HEK293T (cell line): ENCODE results near the gene CXCL1.

Source experiments
- CTCF ChIA-PET: fragments of 350-600 bp; formaldehyde crosslinking; extraction: SDS; loops from one replicate; lab custom pipeline; 2021; ENCODE audit warnings: antibody characterized with exemption, inconsistent platforms; lab: Yijun Ruan, JAX
- POLR2A ChIA-PET: fragments of 350-600 bp; formaldehyde crosslinking; extraction: SDS; loops from one replicate; lab custom pipeline; 2020; ENCODE audit warnings: antibody characterized with exemption, inconsistent platforms; lab: Yijun Ruan, JAX
- DNase-seq: peaks from one replicate; pipeline ENCODE4 v3.0.0; 2012; ENCODE audit warnings: mixed read lengths; ENCODE audit errors: extremely low spot score
- ARNT ChIP-seq: fragments of 450-650 bp; IDR thresholded peaks from 2 replicates; pipeline ENCODE4 v1.6.1; 2017; ENCODE audit warnings: mild to moderate bottlenecking
- BHLHE40 ChIP-seq: fragments of 450-650 bp; IDR thresholded peaks from 2 replicates; pipeline ENCODE4 v1.6.1; 2016; ENCODE audit warnings: mild to moderate bottlenecking, moderate library complexity, borderline replicate concordance
- CTBP1 ChIP-seq: fragments of 450-650 bp; IDR thresholded peaks from 2 replicates; pipeline ENCODE4 v1.6.1; 2016; ENCODE audit warnings: borderline replicate concordance
- ELF4 ChIP-seq: fragments of 450-650 bp; IDR thresholded peaks from 2 replicates; pipeline ENCODE4 v1.6.1; 2017; ENCODE audit warnings: antibody characterized with exemption
- FOXA1 ChIP-seq: fragments of 450-650 bp; IDR thresholded peaks from 2 replicates; pipeline ENCODE4 v1.6.1; 2016; ENCODE audit warnings: mild to moderate bottlenecking
- FOXK2 ChIP-seq: fragments of 450-650 bp; IDR thresholded peaks from 2 replicates; pipeline ENCODE4 v1.6.1; 2016; ENCODE audit warnings: mild to moderate bottlenecking
- FOXM1 ChIP-seq: fragments of 450-650 bp; IDR thresholded peaks from 2 replicates; pipeline ENCODE4 v1.6.1; 2017; ENCODE audit warnings: mild to moderate bottlenecking, borderline replicate concordance
- HDGF ChIP-seq: fragments of 450-650 bp; IDR thresholded peaks from 2 replicates; pipeline ENCODE4 v1.6.1; 2017; ENCODE audit warnings: antibody characterized with exemption, borderline replicate concordance
- L3MBTL2 ChIP-seq: fragments of 450-650 bp; conservative IDR thresholded peaks from 2 replicates; pipeline ENCODE4 v1.6.1; 2016; ENCODE audit warnings: mild to moderate bottlenecking
- LEF1 ChIP-seq: fragments of 450-650 bp; IDR thresholded peaks from 2 replicates; pipeline ENCODE4 v1.6.1; 2017; ENCODE audit warnings: mild to moderate bottlenecking, borderline replicate concordance
- NFRKB ChIP-seq: fragments of 450-650 bp; IDR thresholded peaks from 2 replicates; pipeline ENCODE4 v1.6.1; 2016; ENCODE audit warnings: mild to moderate bottlenecking, moderate library complexity
- SP1 ChIP-seq: fragments of 450-650 bp; IDR thresholded peaks from 2 replicates; pipeline ENCODE4 v1.6.1; 2017
- SUZ12 ChIP-seq: fragments of 450-650 bp; IDR thresholded peaks from 2 replicates; pipeline ENCODE4 v1.6.1; 2016; ENCODE audit warnings: mild to moderate bottlenecking
- TARDBP ChIP-seq: fragments of 450-650 bp; IDR thresholded peaks from 2 replicates; pipeline ENCODE4 v1.6.1; 2016
- ZNF384 ChIP-seq: fragments of 450-650 bp; IDR thresholded peaks from 2 replicates; pipeline ENCODE4 v1.6.1; 2016
- TF ChIP-seq, protein P1 (sequence below): fragments of 450-650 bp; IDR thresholded peaks from 2 replicates; pipeline ENCODE4 v1.6.1; 2016

Gene CXCL1

DNA sequence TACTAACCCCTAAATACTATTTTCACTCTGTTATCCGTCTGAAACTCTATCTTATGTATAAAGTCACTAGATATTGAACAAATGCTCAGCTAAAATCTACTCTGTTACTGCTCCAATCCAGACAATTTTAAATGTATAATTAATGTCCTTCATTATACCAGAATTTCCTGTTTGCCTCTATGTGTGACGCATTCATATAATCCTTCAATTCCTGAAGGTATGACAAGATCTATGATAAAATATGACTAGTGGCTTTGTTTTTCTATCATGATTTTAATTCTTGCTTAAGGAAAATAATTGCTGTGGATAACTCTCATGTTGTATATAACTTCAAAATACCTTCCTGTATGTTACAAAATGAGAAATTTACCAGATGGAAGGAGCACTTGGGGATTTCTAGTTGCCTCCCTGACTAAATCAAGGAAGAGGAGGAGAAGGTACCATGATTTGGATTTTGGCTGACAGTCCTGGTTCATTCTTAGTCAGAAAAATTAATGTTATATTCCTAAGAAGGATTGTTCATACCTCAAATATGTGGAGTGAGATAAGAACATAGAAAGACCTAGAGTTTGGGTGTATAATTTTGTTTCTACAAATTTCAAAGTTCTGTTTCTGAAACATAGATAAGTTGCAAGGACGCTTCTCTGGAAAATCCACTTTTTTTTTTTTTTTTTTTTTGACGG lies 27.8 kb upstream of the CXCL1 start:
- POLR2A ChIA-PET, result no interaction called here
- no peak for TF ChIP-seq TARDBP
- TF ChIP-seq FOXM1, result no peak
- CTCF ChIA-PET, result interaction anchor here (0.5 kb wide), 1 partner anchor 20 kb away, joined by 3 read pairs; no protein-coding TSS in a partner anchor
- DNase-seq, result no peak

DNA sequence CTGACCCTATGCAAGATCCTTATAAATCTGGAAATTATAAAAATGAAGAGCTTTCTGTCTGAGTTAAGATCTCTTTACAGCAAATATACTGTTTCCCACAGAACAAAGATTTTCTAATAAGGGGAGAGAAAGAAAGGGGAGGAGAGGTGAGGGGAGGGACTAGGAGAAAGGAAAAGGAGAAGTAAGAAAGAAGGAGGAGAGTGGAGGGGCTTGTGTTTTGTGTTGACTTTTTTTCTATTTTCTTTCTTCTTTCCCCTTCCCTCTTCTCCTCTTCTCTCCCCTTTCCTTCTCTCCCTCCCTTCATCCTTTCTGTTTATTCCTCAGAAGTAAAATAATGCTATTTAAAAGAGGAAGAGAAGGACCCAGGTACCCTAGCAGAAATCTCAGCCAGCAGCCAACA lies 26.5 kb upstream of the CXCL1 start:
- ChIA-PET POLR2A (no interaction called here), CTCF (no interaction called here)
- DNase-seq, result no peak
- TF ChIP-seq SUZ12 (no peak), TARDBP (no peak), BHLHE40 (no peak), ELF4 (no peak), LEF1 (no peak), HDGF (no peak), NFRKB (no peak), SP1 (no peak), FOXM1 (no peak), ARNT (no peak), FOXK2 (no peak), L3MBTL2 (no peak)

- ChIA-PET POLR2A (no interaction called here), CTCF (no interaction called here)
- no peak for DNase-seq
- no peak for TF ChIP-seq FOXA1
- TF ChIP-seq, protein P1, sequence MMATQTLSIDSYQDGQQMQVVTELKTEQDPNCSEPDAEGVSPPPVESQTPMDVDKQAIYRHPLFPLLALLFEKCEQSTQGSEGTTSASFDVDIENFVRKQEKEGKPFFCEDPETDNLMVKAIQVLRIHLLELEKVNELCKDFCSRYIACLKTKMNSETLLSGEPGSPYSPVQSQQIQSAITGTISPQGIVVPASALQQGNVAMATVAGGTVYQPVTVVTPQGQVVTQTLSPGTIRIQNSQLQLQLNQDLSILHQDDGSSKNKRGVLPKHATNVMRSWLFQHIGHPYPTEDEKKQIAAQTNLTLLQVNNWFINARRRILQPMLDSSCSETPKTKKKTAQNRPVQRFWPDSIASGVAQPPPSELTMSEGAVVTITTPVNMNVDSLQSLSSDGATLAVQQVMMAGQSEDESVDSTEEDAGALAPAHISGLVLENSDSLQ, result peak; percentile 38; the same call in 1 of the 2 replicates
Observed at GRCh38 chr4:73843369-73843768, 25.8 kb upstream of the CXCL1 start.

DNA sequence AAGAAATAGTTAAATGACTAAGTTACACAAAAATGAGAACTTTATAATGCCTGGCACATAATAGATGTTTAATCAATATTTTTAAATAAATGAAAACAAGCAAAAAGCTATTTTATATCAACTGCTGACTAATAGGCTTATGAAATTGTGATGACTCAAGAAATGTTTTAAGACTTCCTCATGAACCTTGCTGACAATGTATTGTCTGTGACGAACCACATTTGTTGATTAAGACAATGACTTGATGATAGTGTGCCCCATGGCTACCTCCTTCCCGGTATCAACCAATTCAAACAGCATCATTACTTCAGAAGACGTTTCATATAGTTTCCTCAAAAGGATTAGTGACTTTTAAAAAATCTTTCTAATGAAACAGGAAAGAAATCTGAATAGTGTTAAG lies 24.8 kb upstream of the CXCL1 start:
- DNase-seq, result no peak
- CTCF ChIA-PET, result no interaction called here

GRCh38 chr4:73844806-73845205 lies 24.4 kb upstream of the CXCL1 start:
- POLR2A ChIA-PET, result no interaction called here
- no peak for DNase-seq
- CTCF ChIA-PET, result no interaction called here
- TF ChIP-seq CTBP1 (no peak), L3MBTL2 (no peak)
- TF ChIP-seq, protein P1, result no peak

More for the DNA sequence above, 24.8 kb upstream of the CXCL1 start:
- TF ChIP-seq, protein P1, result no peak
- TF ChIP-seq FOXK2 (no peak), BHLHE40 (no peak), CTBP1 (no peak), LEF1 (no peak), ELF4 (no peak), L3MBTL2 (no peak), SP1 (no peak)
- POLR2A ChIA-PET, result no interaction called here

DNA sequence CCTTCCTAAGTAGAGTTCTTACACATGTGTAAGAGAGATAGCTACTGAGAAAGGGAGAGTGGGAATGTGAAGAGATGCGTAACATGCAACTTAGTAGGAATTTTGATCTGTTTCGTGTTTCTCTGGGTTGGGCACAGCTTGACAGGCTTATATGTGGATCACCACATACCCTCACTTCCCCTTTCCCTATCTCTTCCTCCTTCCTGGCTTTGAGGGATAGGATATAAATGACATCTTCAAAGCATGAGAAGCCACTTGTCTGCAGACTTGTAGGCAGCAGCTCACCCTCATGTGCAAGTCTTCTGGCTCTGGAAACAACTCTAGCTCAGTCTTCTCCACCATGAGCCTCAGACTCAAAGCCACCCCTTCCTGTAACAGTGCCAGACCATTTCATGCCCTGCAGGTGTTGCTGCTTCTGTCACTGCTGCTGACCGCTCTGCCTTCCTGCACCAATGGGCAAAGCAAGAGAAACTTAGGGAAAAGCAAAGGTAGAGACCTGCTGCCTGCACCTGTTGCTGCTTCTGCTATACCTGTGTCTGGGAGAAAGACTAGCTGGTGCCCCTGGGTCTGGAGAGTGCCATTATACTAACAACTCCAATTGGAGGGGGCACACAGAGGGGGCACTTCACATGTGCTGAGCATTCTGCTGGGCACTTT lies 21.5 kb upstream of the CXCL1 start:
- TF ChIP-seq HDGF (no peak), ZNF384 (no peak), ELF4 (no peak), TARDBP (no peak), L3MBTL2 (no peak)
- POLR2A ChIA-PET, result no interaction called here
- DNase-seq, result no peak

GRCh38 chr4:73848183-73848777 lies 20.9 kb upstream of the CXCL1 start:
- DNase-seq, result no peak
- no peak for TF ChIP-seq HDGF
- TF ChIP-seq ZNF384, result no peak
- TF ChIP-seq SUZ12, result no peak
- no peak for TF ChIP-seq LEF1
- no peak for TF ChIP-seq NFRKB
- no peak for TF ChIP-seq ELF4
- no peak for TF ChIP-seq FOXM1
- TF ChIP-seq ARNT, result no peak
- ChIA-PET POLR2A (no interaction called here), CTCF (interaction anchor here (0.5 kb wide), 1 partner anchor 507 kb away, joined by 3 read pairs; no protein-coding TSS in a partner anchor)

More for the DNA sequence above, 21.5 kb upstream of the CXCL1 start:
- CTCF ChIA-PET, result interaction anchor here (0.6 kb wide), 1 partner anchor 229 kb away, joined by 3 read pairs; no protein-coding TSS in a partner anchor
